A549 (cell line): Measurements from ENCODE around the gene GBP1. TPM values are rescaled to one million over a fixed set of nuclear protein-coding genes. Genes with fewer than 3 reads are reported as not detected.
"Not testable (repeated sequence)": the region's sequence is repeated elsewhere in the genome, so short reads cannot be mapped to it uniquely, and the experiment has no call there.

Experiments
- ATAC-seq, 2 experiments: fragments of 200-7000 bp in 1 of 2; fragments of >200 bp in 1 of 2; cut with Nextera tagmentation in 1 of 2; cut with Tn5 transposase in 1 of 2; 3 replicates each; pipeline versions ENCODE4 v1.8.0 to v1.9.1; 2018 to 2020; ENCODE audit warnings: mild to moderate bottlenecking in 1 of 2, moderate library complexity in 1 of 2
- CTCF ChIA-PET: fragments of 300-600 bp; sonication (Branson Sonifier 250); formaldehyde crosslinking; extraction: SDS; loops from one replicate; lab custom pipeline; 2021; ENCODE audit warnings: antibody characterized with exemption, inconsistent platforms; lab: Yijun Ruan, JAX
- POLR2A ChIA-PET: fragments of 350-600 bp; formaldehyde crosslinking; extraction: SDS; loops from one replicate; lab custom pipeline; 2021; ENCODE audit warnings: antibody characterized with exemption, inconsistent platforms; lab: Yijun Ruan, JAX
- DNase-seq, 2 experiments: peaks; one replicate each; pipeline versions ENCODE4 v3.0.0 to v3.0.0-alpha.2; 2011 to 2016; ENCODE audit warnings: low read depth in 1 of 2, low spot score in 1 of 2
- FAIRE-seq: peaks from 2 replicates; lab custom pipeline; 2011; peaks lifted over from hg19 to GRCh38; lab: Jason Lieb, UNC
- H3K27ac ChIP-seq, 2 experiments: fragments of >200 bp; sonication (Bioruptor Twin); formaldehyde crosslinking; 3 replicates each; pipeline ENCODE4 v1.5.1; 2016 to 2017
- H3K4me1 ChIP-seq: fragments of >200 bp; sonication (Bioruptor Twin); formaldehyde crosslinking; 3 replicates; pipeline ENCODE4 v1.6.1; 2016
- H3K4me2 ChIP-seq: fragments of >200 bp; sonication (Bioruptor Twin); formaldehyde crosslinking; 3 replicates; pipeline ENCODE4 v1.6.1; 2016
- H3K4me3 ChIP-seq: fragments of >200 bp; sonication (Bioruptor Twin); formaldehyde crosslinking; 3 replicates; pipeline ENCODE4 v1.5.1; 2016
- H3K9me3 ChIP-seq: fragments of >200 bp; sonication (Bioruptor Twin); formaldehyde crosslinking; 3 replicates; pipeline ENCODE4 v1.6.1; 2016
- CEBPB ChIP-seq, 2 experiments: fragments of >200 bp in 1 of 2; sonication (Bioruptor Twin) in 1 of 2; formaldehyde crosslinking in 1 of 2; IDR thresholded peaks; 2 replicates each; pipeline ENCODE4 v1.6.1; 2012 to 2016
- CHD2 ChIP-seq: fragments of 150-350 bp; IDR thresholded peaks from 2 replicates; pipeline ENCODE4 v1.6.1; 2014; ENCODE audit warnings: low read length; ENCODE audit not compliant: partially characterized antibody
- CHD4 ChIP-seq: fragments of 200-600 bp; sonication (generic); IDR thresholded peaks from 2 replicates; pipeline ENCODE4 v1.6.1; 2016; ENCODE audit warnings: antibody characterized with exemption, mild to moderate bottlenecking, borderline replicate concordance
- CTCF ChIP-seq: fragments of >200 bp; sonication (Bioruptor Twin); formaldehyde crosslinking; IDR thresholded peaks from 3 replicates; pipeline ENCODE4 v1.5.1; 2016
- ESRRA ChIP-seq: fragments of 150-350 bp; IDR thresholded peaks from 2 replicates; pipeline ENCODE4 v1.6.1; 2014; ENCODE audit warnings: mild to moderate bottlenecking, low read length, borderline replicate concordance
- FOSB ChIP-seq: fragments of 250-450 bp; sonication (Bioruptor Pico); IDR thresholded peaks from 2 replicates; pipeline ENCODE4 v1.5.0; 2020; ENCODE audit warnings: mild to moderate bottlenecking, moderate library complexity
- FOXS1 ChIP-seq: fragments of 250-450 bp; sonication (Bioruptor Pico); IDR thresholded peaks from 2 replicates; pipeline ENCODE4 v1.5.0; 2020; ENCODE audit warnings: mild to moderate bottlenecking, moderate library complexity
- HOXA7 ChIP-seq: fragments of 250-450 bp; sonication (Bioruptor Pico); IDR thresholded peaks from 2 replicates; pipeline ENCODE4 v1.5.0; 2020; ENCODE audit warnings: mild to moderate bottlenecking, moderate library complexity
- HOXB5 ChIP-seq: fragments of 250-450 bp; sonication (Bioruptor Pico); IDR thresholded peaks from 2 replicates; pipeline ENCODE4 v1.5.0; 2020; ENCODE audit warnings: mild to moderate bottlenecking, moderate library complexity
- JUN ChIP-seq, 2 experiments: fragments of >200 bp; sonication (Bioruptor Twin); formaldehyde crosslinking; IDR thresholded peaks; 2 replicates in 1 of 2; 3 replicates in 1 of 2; pipeline ENCODE4 v1.6.1; 2016 to 2017
- MAZ ChIP-seq: fragments of 150-350 bp; IDR thresholded peaks from 2 replicates; pipeline ENCODE4 v1.6.1; 2014; ENCODE audit warnings: antibody characterized with exemption, low read depth, low read length, borderline replicate concordance
- MYC ChIP-seq: IDR thresholded peaks from 2 replicates; pipeline ENCODE4 v1.6.1; 2012; ENCODE audit warnings: mild to moderate bottlenecking, inconsistent platforms, low read length, improper control_type of control experiment, borderline replicate concordance
- NPAS2 ChIP-seq: fragments of 250-450 bp; sonication (Bioruptor Pico); IDR thresholded peaks from 2 replicates; pipeline ENCODE4 v1.8.0; 2022; ENCODE audit warnings: mild to moderate bottlenecking, moderate library complexity, borderline replicate concordance
- PBX3 ChIP-seq: IDR thresholded peaks from 2 replicates; pipeline ENCODE4 v1.6.1; 2012
- PHF8 ChIP-seq: fragments of 200-600 bp; sonication (generic); IDR thresholded peaks from 2 replicates; pipeline ENCODE4 v1.6.1; 2016; ENCODE audit warnings: low read depth, mild to moderate bottlenecking, antibody characterized with exemption, moderate library complexity, borderline replicate concordance
- REST ChIP-seq: fragments of 200-600 bp; sonication (generic); IDR thresholded peaks from 2 replicates; pipeline ENCODE4 v1.6.1; 2016; ENCODE audit warnings: antibody characterized with exemption, mild to moderate bottlenecking, moderate library complexity
- USF2 ChIP-seq: fragments of 450-650 bp; IDR thresholded peaks from 2 replicates; pipeline ENCODE4 v1.6.1; 2014; ENCODE audit warnings: antibody characterized with exemption
- WGBS: methylation state at CpG from one replicate; pipeline ENCODE4 v1.1.6; 2017; ENCODE audit errors: missing lambda C conversion rate; 5-methylcytosine and 5-hydroxymethylcytosine counted together
- polyA plus RNA-seq, 4 experiments: library from polyadenylated mRNA; depleted of rRNA in 3 of 4; stranded (reverse); fragments of >200 nt; fragmentation: RNase III in 1 of 4; extraction: RNeasy Plus Mini Kit Qiagen cat#74134 plus additional on column Dnase treatment in 1 of 4; gene quantifications; 2 replicates in 3 of 4; 3 replicates in 1 of 4; pipeline ENCODE4 v1.2.3, GENCODE V29; 2011 to 2017

The GBP1 gene
- polyA plus RNA-seq, 2 of the 4 experiments (the other 2 are of a cell fraction), result 0.10 to 0.39 TPM

GRCh38 chr1:89029051-89029450 lies 36.0 kb downstream of the GBP1 start:
- H3K27ac ChIP-seq, POLR2A ChIA-PET, ATAC-seq, H3K4me1 ChIP-seq, H3K4me3 ChIP-seq, FAIRE-seq, H3K4me2 ChIP-seq, H3K9me3 ChIP-seq, DNase-seq, CTCF ChIA-PET: not testable (repeated sequence)
- WGBS, result 43% methylated on average over 2 of the region's 2 CpGs

- FAIRE-seq, result no peak
- no peaks in the 10 kb centered on the region for H3K9me3 ChIP-seq
- POLR2A ChIA-PET, result no interaction called here
Measured at GRCh38 chr1:89025928-89026327, 39.1 kb downstream of the GBP1 start.

More at GRCh38 chr1:89025928-89026327, 39.1 kb downstream of the GBP1 start:
- Histone ChIP-seq H3K4me2 (no peak overlapping the region), H3K4me1 (no peaks in the 10 kb centered on the region; the same call in 2 of the 3 replicates), H3K4me3 (no peak overlapping the region), H3K27ac (no peak overlapping the region)
- ATAC-seq (no peak), DNase-seq (no peak)
- WGBS, result 43% methylated on average over 3 of the region's 3 CpGs
- CTCF ChIA-PET, result no interaction called here
- no peak for TF ChIP-seq USF2
- no peak for TF ChIP-seq CHD2
- TF ChIP-seq CEBPB (IDR thresholded peaks at IDR 0.05), result no peak
- no peak for TF ChIP-seq REST
- no peak for TF ChIP-seq MYC
- TF ChIP-seq PHF8, result no peak
- TF ChIP-seq CHD4, result no peak
- no peak for TF ChIP-seq HOXA7
- no peak for TF ChIP-seq NPAS2 (CRISPR knock-in tag)
- TF ChIP-seq MAZ, result no peak
- no peak for TF ChIP-seq FOSB
- no peak for TF ChIP-seq JUN (IDR thresholded peaks at IDR 0.05)
- TF ChIP-seq FOXS1 (CRISPR knock-in tag), result no peak
- no peak for TF ChIP-seq PBX3
- TF ChIP-seq CTCF, result no peak
- no peak for TF ChIP-seq HOXB5 (CRISPR knock-in tag)
- no peak for TF ChIP-seq ESRRA
